Activated T-cell treated with anti-CD3 and anti-CD28 coated beads, Interleukin-2, amount 50 U/mL, for 72 hours (primary cell): ENCODE data around the gene FYN. TPM values are rescaled to one million over a fixed set of nuclear protein-coding genes. Genes with fewer than 3 reads are reported as not detected.

ENCODE experiments used
- ATAC-seq, 2 donors: fragments of 150-1000 bp; cut with Tn5 transposase; replicated peaks in 1 of 2; 2 replicates each; pipeline ENCODE4 v1.10.0; 2021; ENCODE audit warnings: moderate library complexity in 2 of 2, mild to moderate bottlenecking in 1 of 2
- DNase-seq, 2 donors: peaks; one replicate each; pipeline ENCODE4 v3.0.0; 2021 to 2022; ENCODE audit warnings: mixed read lengths in 1 of 2
- H3K27ac Mint-ChIP-seq: one replicate; pipeline ENCODE4 v1.8.0; 2022; ENCODE audit warnings: mild to moderate bottlenecking, moderate library complexity, mixed read lengths
- H3K27me3 Mint-ChIP-seq: one replicate; pipeline ENCODE4 v1.8.0; 2022; ENCODE audit warnings: low read depth, mixed read lengths
- H3K36me3 Mint-ChIP-seq, 2 donors: one replicate each; pipeline ENCODE4 v1.8.0; 2022; ENCODE audit warnings: mixed read lengths in 2 of 2, mild to moderate bottlenecking in 1 of 2; ENCODE audit not compliant: insufficient read depth in 2 of 2
- H3K4me1 Mint-ChIP-seq: one replicate; pipeline ENCODE4 v1.8.0; 2022; ENCODE audit warnings: low read depth, mixed read lengths
- H3K4me3 Mint-ChIP-seq, 2 donors: one replicate each; pipeline ENCODE4 v1.8.0; 2022; ENCODE audit warnings: mild to moderate bottlenecking in 2 of 2, mixed read lengths in 2 of 2, moderate library complexity in 2 of 2
- H3K9me3 Mint-ChIP-seq, 2 donors: one replicate each; pipeline ENCODE4 v1.8.0; 2022; ENCODE audit warnings: mixed read lengths in 2 of 2
- total RNA-seq, 2 donors: library from RNA; stranded (reverse); gene quantifications; one replicate each; pipeline ENCODE4 v1.2.3, GENCODE V29; 2022

FYN gene
- total RNA-seq, 2 donors from 2014 or later: 504 to 505 TPM

GRCh38 chr6:111709201-111709600 is 164.1 kb downstream of the FYN start:
- Mint-ChIP-seq H3K36me3 (peaks cover 6 to 44% of the 10 kb centered on the region in 2 donors), H3K4me3 (no peak overlapping the region), H3K9me3 (no peaks in the 10 kb centered on the region), H3K4me1 (peaks cover 54% of the 10 kb centered on the region), H3K27ac (peak overlapping the region; percentile 86), H3K27me3 (no peaks in the 10 kb centered on the region)
- no peak for ATAC-seq
- DNase-seq: no peak

DNA sequence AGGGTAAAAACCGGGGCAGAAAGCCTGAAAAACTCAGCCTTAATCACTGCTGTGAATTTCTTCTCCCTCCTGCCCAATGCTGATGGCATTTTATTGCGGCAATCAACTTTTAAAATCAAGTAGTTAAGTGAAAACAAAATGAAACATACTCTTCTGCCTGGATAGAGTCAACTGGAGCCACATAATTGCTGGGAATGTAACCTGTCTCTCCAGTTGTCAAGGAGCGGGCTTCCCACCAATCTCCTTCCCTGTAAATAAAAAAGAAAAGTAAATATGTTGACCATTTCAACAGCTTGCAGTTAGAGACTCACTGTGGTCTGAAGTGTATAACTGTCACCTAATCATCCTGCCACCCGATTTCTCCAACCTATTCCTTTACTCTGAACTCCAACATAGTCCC is 165.5 kb downstream of the FYN start:
- H3K4me3 Mint-ChIP-seq: no peak overlapping the region
- H3K27ac Mint-ChIP-seq: peak overlapping the region; percentile 44
- H3K4me1 Mint-ChIP-seq: peaks cover 41% of the 10 kb centered on the region
- no peaks in the 10 kb centered on the region for H3K27me3 Mint-ChIP-seq
- ATAC-seq: no peak
- no peaks in the 10 kb centered on the region for H3K9me3 Mint-ChIP-seq
- H3K36me3 Mint-ChIP-seq: peaks cover 10 to 46% of the 10 kb centered on the region in 2 donors
- no peak for DNase-seq

DNA sequence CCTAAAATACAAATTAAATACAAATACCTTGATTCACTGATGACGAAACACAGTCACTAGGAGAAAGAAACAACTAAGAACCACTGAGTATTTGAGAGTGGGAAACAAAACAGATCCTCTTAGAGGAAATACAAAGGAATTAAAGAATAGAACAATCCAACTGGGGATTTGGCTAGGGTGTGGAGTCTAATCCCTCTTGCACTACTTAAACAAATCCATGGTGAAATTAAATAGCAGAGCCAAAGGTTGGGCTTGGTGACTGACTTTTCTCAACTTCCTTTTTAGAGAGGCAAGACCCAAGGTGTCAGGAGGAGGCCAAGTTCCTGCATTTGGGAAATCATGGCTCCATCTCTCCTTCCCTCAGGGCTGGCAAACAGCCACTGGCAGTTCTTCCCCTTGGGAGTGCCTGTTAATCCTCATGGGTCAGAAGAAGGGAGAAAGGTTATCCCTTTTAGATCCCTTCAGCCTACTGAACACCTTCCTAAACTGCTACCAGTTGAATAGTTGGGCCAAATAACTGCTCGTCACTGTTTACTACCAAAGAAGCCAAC is 166.3 kb downstream of the FYN start:
- H3K36me3 Mint-ChIP-seq: peaks cover 10 to 47% of the 10 kb centered on the region in 2 donors
- H3K27ac Mint-ChIP-seq: peak overlapping the region; percentile 44
- no peaks in the 10 kb centered on the region for H3K9me3 Mint-ChIP-seq
- no peaks in the 10 kb centered on the region for H3K27me3 Mint-ChIP-seq
- ATAC-seq (no peak), DNase-seq (no peak)
- H3K4me3 Mint-ChIP-seq: no peak overlapping the region
- peaks cover 37% of the 10 kb centered on the region for H3K4me1 Mint-ChIP-seq

- no peak overlapping the region for H3K4me3 Mint-ChIP-seq
- ATAC-seq (no peak), DNase-seq (no peak)
- H3K27me3 Mint-ChIP-seq: no peaks in the 10 kb centered on the region
- peak overlapping the region; percentile 85 for H3K27ac Mint-ChIP-seq
- H3K9me3 Mint-ChIP-seq: no peaks in the 10 kb centered on the region
- H3K4me1 Mint-ChIP-seq: peaks cover 34% of the 10 kb centered on the region
- H3K36me3 Mint-ChIP-seq: peaks cover 18 to 59% of the 10 kb centered on the region in 2 donors
Measured at GRCh38 chr6:111703723-111704122, 169.5 kb downstream of the FYN start.

DNA sequence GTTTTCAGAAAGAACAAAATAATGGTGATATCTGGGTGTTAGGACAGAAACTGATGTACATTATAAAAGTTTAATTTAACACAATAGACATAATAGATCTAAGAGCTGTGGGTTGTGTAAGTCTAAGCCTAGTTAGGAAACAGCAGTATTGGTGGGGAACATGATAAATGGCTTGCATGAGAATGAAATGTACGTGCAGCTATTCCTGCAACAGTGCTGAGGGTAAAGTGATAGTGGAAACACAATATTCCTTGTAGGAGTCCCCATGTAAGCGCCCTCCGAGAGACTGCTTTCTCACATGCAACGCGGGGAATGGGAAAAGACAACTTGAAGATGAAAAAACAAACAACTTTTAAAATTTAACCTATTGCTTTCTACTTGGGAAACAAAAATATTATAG is 171.0 kb downstream of the FYN start:
- peak overlapping the region; percentile 29 for H3K27ac Mint-ChIP-seq
- peaks cover 31% of the 10 kb centered on the region for H3K4me1 Mint-ChIP-seq
- H3K9me3 Mint-ChIP-seq: no peaks in the 10 kb centered on the region
- DNase-seq (no peak), ATAC-seq (no peak)
- H3K27me3 Mint-ChIP-seq: no peaks in the 10 kb centered on the region
- H3K4me3 Mint-ChIP-seq: no peak overlapping the region
- H3K36me3 Mint-ChIP-seq: peaks cover 16 to 57% of the 10 kb centered on the region in 2 donors

DNA sequence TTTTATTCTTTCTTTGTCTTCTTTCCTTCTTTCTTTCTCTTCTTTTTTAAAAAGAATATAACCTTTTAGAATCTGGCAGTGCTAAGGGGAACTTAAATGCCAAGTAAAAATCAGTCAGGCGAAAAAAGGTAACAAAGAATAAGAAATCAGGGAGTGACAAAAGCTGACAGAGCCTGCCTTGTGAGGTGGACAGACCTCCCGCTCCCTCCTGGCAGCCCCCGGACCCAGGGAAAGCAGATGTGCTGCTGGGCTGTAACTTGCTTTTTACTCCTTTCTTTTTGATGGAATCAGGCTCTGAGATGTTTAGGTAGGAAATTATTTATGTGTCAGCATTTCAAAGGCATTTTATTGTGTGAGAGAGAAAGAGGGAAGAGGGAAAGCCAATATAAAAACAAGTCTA is 172.1 kb downstream of the FYN start:
- H3K27me3 Mint-ChIP-seq: no peaks in the 10 kb centered on the region
- peaks cover 16 to 57% of the 10 kb centered on the region in 2 donors for H3K36me3 Mint-ChIP-seq
- no peak for ATAC-seq
- H3K9me3 Mint-ChIP-seq: no peaks in the 10 kb centered on the region
- no peak overlapping the region for H3K4me3 Mint-ChIP-seq
- peak overlapping the region; percentile 7 for H3K27ac Mint-ChIP-seq
- DNase-seq: no peak
- H3K4me1 Mint-ChIP-seq: peaks cover 33% of the 10 kb centered on the region

DNA sequence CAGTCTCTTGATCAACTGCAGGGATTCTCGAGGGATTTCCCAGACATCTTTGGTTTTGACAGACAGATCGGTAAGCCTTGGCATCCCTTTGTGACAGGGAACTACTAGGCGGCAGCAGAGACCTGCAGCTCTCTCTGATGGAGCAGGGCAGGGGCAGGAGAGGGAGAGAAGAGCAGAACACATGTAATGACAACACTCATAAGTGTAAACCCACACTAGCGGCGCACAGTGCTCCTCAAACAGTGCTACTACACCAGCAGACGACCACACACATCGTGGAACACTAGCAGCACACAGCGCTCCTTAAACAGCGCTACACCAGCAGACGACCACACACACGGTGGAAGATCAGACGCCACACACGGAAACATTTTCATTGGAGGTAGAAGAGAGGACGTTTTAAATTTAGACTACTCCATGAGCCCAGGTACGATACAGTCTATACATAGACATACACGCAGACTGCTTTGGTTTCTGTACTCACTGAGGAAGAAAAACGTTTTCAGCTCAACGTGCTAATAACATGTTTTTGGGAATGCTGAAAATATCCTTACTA is 173.0 kb downstream of the FYN start:
- H3K4me3 Mint-ChIP-seq: no peak overlapping the region
- no peaks in the 10 kb centered on the region for H3K9me3 Mint-ChIP-seq
- ATAC-seq (peak in 1 of 2 donors; percentile 32), DNase-seq (no peak)
- H3K27ac Mint-ChIP-seq: peak overlapping the region; percentile 38
- peaks cover 42% of the 10 kb centered on the region for H3K4me1 Mint-ChIP-seq
- peaks cover 17 to 64% of the 10 kb centered on the region in 2 donors for H3K36me3 Mint-ChIP-seq
- H3K27me3 Mint-ChIP-seq: no peaks in the 10 kb centered on the region

GRCh38 chr6:111699123-111699522 is 174.1 kb downstream of the FYN start:
- ATAC-seq: no peak

DNA sequence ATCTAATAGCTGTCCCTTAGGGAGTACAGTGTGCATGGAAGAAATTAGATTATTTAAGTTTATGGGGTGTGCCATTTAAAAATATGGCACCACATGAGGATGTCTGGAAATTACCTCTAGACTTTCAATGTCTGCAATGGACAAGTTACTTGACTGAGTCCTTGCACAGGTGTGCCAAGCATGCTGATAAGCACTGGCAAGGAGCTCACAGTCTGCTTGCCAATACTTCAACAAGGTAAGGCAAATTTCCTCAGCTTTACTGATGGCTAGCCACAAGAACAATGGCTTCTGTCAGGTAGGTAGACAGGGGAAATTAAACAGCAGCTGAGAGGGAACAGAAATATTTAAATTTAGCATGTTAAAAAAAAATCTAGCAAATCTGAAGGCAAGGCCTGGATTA is 176.4 kb downstream of the FYN start:
- no peaks in the 10 kb centered on the region for H3K9me3 Mint-ChIP-seq
- peaks cover 47% of the 10 kb centered on the region for H3K4me1 Mint-ChIP-seq
- no peaks in the 10 kb centered on the region for H3K27me3 Mint-ChIP-seq
- peak overlapping the region; percentile 36 for H3K27ac Mint-ChIP-seq
- ATAC-seq (no peak), DNase-seq (no peak)
- H3K36me3 Mint-ChIP-seq: peaks cover 26 to 69% of the 10 kb centered on the region in 2 donors
- H3K4me3 Mint-ChIP-seq: no peak overlapping the region

More at GRCh38 chr6:111699123-111699522, 174.1 kb downstream of the FYN start:
- Mint-ChIP-seq H3K4me3 (no peak overlapping the region), H3K9me3 (no peaks in the 10 kb centered on the region), H3K27ac (peak overlapping the region; percentile 38), H3K27me3 (no peaks in the 10 kb centered on the region), H3K4me1 (peaks cover 42% of the 10 kb centered on the region), H3K36me3 (peaks cover 19 to 66% of the 10 kb centered on the region in 2 donors)
- no peak for DNase-seq

GRCh38 chr6:111692327-111693164 is 180.7 kb downstream of the FYN start:
- H3K9me3 Mint-ChIP-seq: no peaks in the 10 kb centered on the region
- H3K36me3 Mint-ChIP-seq: peaks cover 31 to 64% of the 10 kb centered on the region in 2 donors
- DNase-seq (no peak), ATAC-seq (no peak)
- H3K27me3 Mint-ChIP-seq: no peaks in the 10 kb centered on the region
- H3K4me3 Mint-ChIP-seq: no peak overlapping the region
- peak overlapping the region; percentile 82 for H3K27ac Mint-ChIP-seq
- peaks cover 29% of the 10 kb centered on the region for H3K4me1 Mint-ChIP-seq

DNA sequence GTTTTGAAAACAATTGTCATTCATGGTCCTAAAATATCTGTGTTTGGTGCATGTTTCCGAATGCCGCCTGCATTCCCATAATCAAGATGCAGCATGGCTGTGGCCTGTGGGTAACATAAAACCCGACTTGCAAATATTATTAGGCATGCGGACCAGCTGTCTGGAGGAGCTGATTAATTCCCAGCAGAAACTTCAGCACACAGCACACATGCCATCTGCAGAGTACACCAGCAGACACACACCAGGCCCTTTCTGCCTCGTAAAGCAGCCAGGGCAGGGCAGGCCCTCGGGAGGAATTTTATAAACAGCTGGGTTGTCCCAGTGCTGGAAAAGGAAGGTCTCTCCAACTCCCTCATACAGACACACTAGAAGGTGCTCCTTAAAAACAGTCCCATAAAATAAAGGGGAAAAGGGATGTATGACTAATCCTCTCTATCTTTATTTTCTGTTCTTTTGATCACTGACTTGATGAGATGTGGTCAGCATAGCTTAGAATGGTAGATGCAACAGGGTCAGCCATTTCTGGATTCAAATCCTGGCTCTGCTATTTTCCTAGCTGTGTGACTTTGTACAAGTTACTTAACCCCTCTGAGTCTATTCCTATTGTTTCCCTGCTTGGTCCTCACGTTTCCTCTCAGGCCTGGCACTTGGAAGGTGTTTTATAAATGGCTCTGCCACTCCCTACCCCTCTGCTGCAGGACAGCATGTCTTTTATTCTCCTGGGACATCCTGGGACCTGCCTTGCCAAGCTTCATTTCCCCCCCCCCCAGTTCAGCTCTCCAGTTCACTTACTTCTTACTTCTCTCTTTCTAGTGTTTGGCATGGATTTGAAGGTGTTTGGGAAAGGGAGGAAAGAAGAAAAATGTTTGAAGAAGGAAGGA is 181.7 kb downstream of the FYN start:
- Mint-ChIP-seq H3K27ac (peak overlapping the region; percentile 82), H3K36me3 (peaks cover 31 to 64% of the 10 kb centered on the region in 2 donors), H3K9me3 (no peaks in the 10 kb centered on the region), H3K27me3 (no peaks in the 10 kb centered on the region), H3K4me1 (peaks cover 37% of the 10 kb centered on the region), H3K4me3 (no peak overlapping the region)
- ATAC-seq (no peak), DNase-seq (no peak)

DNA sequence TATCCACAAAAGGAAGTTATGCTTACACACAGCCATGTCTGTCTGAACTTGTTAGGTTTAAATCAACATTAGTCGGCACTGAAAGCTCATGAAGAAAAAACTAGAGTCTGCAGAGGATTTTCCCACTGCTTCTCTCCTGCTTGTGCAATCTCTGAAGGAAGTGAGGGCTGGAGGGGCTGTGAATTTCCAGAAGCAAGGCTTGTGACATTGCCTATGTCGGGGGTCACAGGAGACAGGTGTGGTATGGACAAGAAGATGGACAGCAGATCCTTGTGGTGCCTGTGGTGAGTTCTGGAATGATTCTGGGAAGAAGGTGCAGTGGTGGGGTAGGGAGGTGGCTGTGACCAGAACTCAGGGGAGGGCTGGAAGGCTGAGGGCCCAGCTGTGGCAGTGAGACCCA is 183.3 kb downstream of the FYN start:
- H3K27ac Mint-ChIP-seq: peak overlapping the region; percentile 27
- no peaks in the 10 kb centered on the region for H3K9me3 Mint-ChIP-seq
- DNase-seq: no peak
- no peak for ATAC-seq
- H3K4me3 Mint-ChIP-seq: no peak overlapping the region
- H3K36me3 Mint-ChIP-seq: peaks cover 28 to 64% of the 10 kb centered on the region in 2 donors
- H3K27me3 Mint-ChIP-seq: no peaks in the 10 kb centered on the region
- peaks cover 27% of the 10 kb centered on the region for H3K4me1 Mint-ChIP-seq
